ENCODE measurements around the gene SLC35A4.

DNA sequence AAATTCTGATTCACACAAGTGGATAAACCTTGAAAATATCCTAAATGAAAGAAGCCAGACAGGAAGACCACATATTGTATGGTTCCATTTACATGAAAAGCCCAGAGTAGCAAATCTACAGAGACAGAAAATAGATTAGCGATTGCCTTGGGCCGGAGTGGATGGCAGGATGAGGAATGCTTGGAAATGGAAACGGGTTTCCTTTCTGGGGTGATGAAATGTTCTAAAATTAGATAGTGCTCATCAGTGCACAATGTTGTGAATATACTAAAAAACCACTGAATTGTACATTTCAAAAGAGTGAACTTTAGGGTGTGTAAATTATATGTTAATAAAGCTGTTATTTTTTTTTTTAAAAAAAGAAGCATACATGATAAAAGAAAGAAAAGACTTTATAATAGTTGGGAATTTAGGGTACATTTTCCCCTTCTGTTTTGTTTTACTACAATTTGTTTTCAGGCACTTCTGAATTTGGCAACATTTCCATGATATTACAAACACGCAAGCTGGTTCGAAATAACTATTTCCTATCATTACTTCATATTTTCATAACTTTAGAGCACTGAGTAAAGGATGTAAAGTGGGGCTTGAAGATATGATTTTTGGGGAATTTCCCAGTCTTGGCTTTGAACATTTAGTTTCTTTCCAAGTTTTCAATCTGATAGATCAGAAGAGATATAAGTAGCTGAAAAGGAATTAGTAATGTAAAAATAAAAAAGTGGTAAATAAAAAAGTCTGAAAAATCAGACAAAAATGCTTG is 23.9 kb downstream of the SLC35A4 start:
- TF ChIP-seq, protein P1, sequence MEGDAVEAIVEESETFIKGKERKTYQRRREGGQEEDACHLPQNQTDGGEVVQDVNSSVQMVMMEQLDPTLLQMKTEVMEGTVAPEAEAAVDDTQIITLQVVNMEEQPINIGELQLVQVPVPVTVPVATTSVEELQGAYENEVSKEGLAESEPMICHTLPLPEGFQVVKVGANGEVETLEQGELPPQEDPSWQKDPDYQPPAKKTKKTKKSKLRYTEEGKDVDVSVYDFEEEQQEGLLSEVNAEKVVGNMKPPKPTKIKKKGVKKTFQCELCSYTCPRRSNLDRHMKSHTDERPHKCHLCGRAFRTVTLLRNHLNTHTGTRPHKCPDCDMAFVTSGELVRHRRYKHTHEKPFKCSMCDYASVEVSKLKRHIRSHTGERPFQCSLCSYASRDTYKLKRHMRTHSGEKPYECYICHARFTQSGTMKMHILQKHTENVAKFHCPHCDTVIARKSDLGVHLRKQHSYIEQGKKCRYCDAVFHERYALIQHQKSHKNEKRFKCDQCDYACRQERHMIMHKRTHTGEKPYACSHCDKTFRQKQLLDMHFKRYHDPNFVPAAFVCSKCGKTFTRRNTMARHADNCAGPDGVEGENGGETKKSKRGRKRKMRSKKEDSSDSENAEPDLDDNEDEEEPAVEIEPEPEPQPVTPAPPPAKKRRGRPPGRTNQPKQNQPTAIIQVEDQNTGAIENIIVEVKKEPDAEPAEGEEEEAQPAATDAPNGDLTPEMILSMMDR (conservative IDR thresholded peaks at IDR 0.05 in 1 of 2, IDR thresholded peaks at IDR 0.05 in 1 of 2; ENCODE audit: extremely low read depth in 1 of 2, insufficient read depth in 1 of 2, low read depth in 1 of 2, low read length in 2 of 2) = no peak
- no peak for TF ChIP-seq EZH2 (IDR thresholded peaks at IDR 0.05; ENCODE audit: borderline replicate concordance, low read length)

Measured in mammary epithelial cell (primary cell).